GM12878 (cell line): ENCODE data around the gene ABCC3. TPM values are rescaled to one million over a fixed set of nuclear protein-coding genes. Genes with fewer than 3 reads are reported as not detected.

Experiments
- ATAC-seq: fragments of 200-7000 bp; cut with Tn5 transposase; 3 replicates; pipeline ENCODE4 v1.9.1; 2020; ENCODE audit warnings: mild to moderate bottlenecking, moderate library complexity
- BruUV-seq: library from RNA; stranded (reverse); fragments of 400-500 nt; replicated peaks from 2 replicates; lab custom pipeline; 2021; lab: Mats Ljungman, UMichigan
- CTCF ChIA-PET: fragments of 300-600 bp; sonication (Branson Sonifier 250); formaldehyde crosslinking; extraction: SDS; loops from one replicate; lab custom pipeline; 2021; ENCODE audit warnings: inconsistent platforms; lab: Yijun Ruan, JAX
- POLR2A ChIA-PET: fragments of 350-600 bp; formaldehyde crosslinking; extraction: SDS; loops from one replicate; lab custom pipeline; 2021; ENCODE audit warnings: inconsistent platforms; lab: Charles Lee
- RAD21 ChIA-PET: fragments of 300-600 bp; sonication (Branson Sonifier 250); formaldehyde crosslinking; loops from one replicate; lab custom pipeline; 2023; ENCODE audit warnings: antibody characterized with exemption; ENCODE audit not compliant: unreplicated experiment; lab: Charles Lee
- SMC1A ChIA-PET: fragments of 300-600 bp; sonication (Branson Sonifier 250); formaldehyde crosslinking; loops from one replicate; lab custom pipeline; 2023; ENCODE audit not compliant: unreplicated experiment, uncharacterized antibody; lab: Charles Lee
- DNase-seq: peaks from one replicate; pipeline ENCODE4 v3.0.0-alpha.2; 2011; ENCODE audit warnings: low read depth, low spot score
- FAIRE-seq: peaks from 3 replicates; lab custom pipeline; 2011; peaks lifted over from hg19 to GRCh38; lab: Jason Lieb, UNC
- H2AFZ ChIP-seq: 2 replicates; pipeline ENCODE4 v1.6.0; 2011; ENCODE audit warnings: low read depth, low read length, control low read depth; ENCODE audit not compliant: control insufficient read depth
- H3K27ac ChIP-seq: 2 replicates; pipeline ENCODE4 v1.5.1; 2011; ENCODE audit warnings: control low read depth; ENCODE audit not compliant: control insufficient read depth, insufficient read depth
- H3K27me3 ChIP-seq, 2 experiments: replicated peaks in 1 of 2; 2 replicates each; pipeline versions ENCODE4 v1.6.0 to v1.6.1; 2011; ENCODE audit warnings: low read length in 1 of 2; ENCODE audit not compliant: control insufficient read depth in 2 of 2, insufficient read depth in 2 of 2
- H3K36me3 ChIP-seq, 2 experiments: 2 replicates each; pipeline ENCODE4 v1.5.1; 2011; ENCODE audit warnings: low read length in 1 of 2; ENCODE audit not compliant: control insufficient read depth in 2 of 2, insufficient read depth in 2 of 2
- H3K4me1 ChIP-seq: 2 replicates; pipeline ENCODE4 v1.6.1; 2011; ENCODE audit warnings: mild to moderate bottlenecking, low read length, moderate library complexity, mixed read lengths; ENCODE audit not compliant: control insufficient read depth, insufficient read depth
- H3K4me2 ChIP-seq: 2 replicates; pipeline ENCODE4 v1.6.0; 2011; ENCODE audit warnings: control low read depth; ENCODE audit not compliant: control insufficient read depth, insufficient read depth
- H3K4me3 ChIP-seq: fragments of 200-600 bp; sonication (generic); 2 replicates; pipeline ENCODE4 v1.5.1; 2016
- H3K79me2 ChIP-seq: 2 replicates; pipeline ENCODE4 v1.6.0; 2011; ENCODE audit warnings: low read length; ENCODE audit not compliant: control insufficient read depth, insufficient read depth
- H3K9ac ChIP-seq: 2 replicates; pipeline ENCODE4 v1.8.0; 2011; ENCODE audit warnings: low read length, control low read depth, mixed read lengths; ENCODE audit not compliant: control insufficient read depth, insufficient read depth
- H3K9me3 ChIP-seq: replicated peaks from 3 replicates; pipeline ENCODE4 v1.5.1; 2011; ENCODE audit warnings: mild to moderate bottlenecking, low read length; ENCODE audit not compliant: control insufficient read depth, insufficient read depth
- H4K20me1 ChIP-seq: 2 replicates; pipeline ENCODE4 v1.6.0; 2011; ENCODE audit not compliant: control insufficient read depth, insufficient read depth
- BACH1 ChIP-seq: fragments of 450-650 bp; IDR thresholded peaks from 2 replicates; pipeline ENCODE4 v1.6.1; 2017; ENCODE audit warnings: mild to moderate bottlenecking, borderline replicate concordance
- BCL3 ChIP-seq: IDR thresholded peaks from 2 replicates; pipeline ENCODE4 v1.6.1; 2011; ENCODE audit warnings: borderline replicate concordance, low read depth, mild to moderate bottlenecking, moderate library complexity, low read length; ENCODE audit not compliant: insufficient read depth, poor library complexity, severe bottlenecking
- IKZF1 ChIP-seq: fragments of 450-650 bp; conservative IDR thresholded peaks from 2 replicates; pipeline ENCODE4 v1.6.1; 2017; ENCODE audit warnings: antibody characterized with exemption, mild to moderate bottlenecking
- MEF2B ChIP-seq: fragments of 450-650 bp; IDR thresholded peaks from 2 replicates; pipeline ENCODE4 v1.6.1; 2018; ENCODE audit warnings: mild to moderate bottlenecking, moderate library complexity; ENCODE audit not compliant: partially characterized antibody, poor library complexity, severe bottlenecking
- MYC ChIP-seq: IDR thresholded peaks from 2 replicates; pipeline ENCODE4 v1.6.1; 2011; ENCODE audit warnings: mild to moderate bottlenecking, low read length, moderate library complexity, inconsistent platforms; ENCODE audit not compliant: insufficient read depth, insufficient replicate concordance, insufficient read length, severe bottlenecking
- SIX5 ChIP-seq: IDR thresholded peaks from 2 replicates; pipeline ENCODE4 v1.6.1; 2011; ENCODE audit warnings: mild to moderate bottlenecking, low read depth, low read length, moderate library complexity; ENCODE audit not compliant: severe bottlenecking
- SMAD5 ChIP-seq: IDR thresholded peaks from 2 replicates; pipeline ENCODE4 v1.6.1; 2016; ENCODE audit warnings: antibody characterized with exemption, low read depth
- TCF12 ChIP-seq: IDR thresholded peaks from 2 replicates; pipeline ENCODE4 v1.6.1; 2011; ENCODE audit warnings: low read depth, mild to moderate bottlenecking, low read length
- WGBS: methylation state at CpG from one replicate; pipeline ENCODE4 v1.1.6; 2016; ENCODE audit warnings: low lambda C conversion rate; ENCODE audit not compliant: insufficient replicate concordance, insufficient coverage; ENCODE audit errors: missing lambda C conversion rate; 5-methylcytosine and 5-hydroxymethylcytosine counted together
- in situ Hi-C: fragments of 300-500 bp; cut with MboI; formaldehyde crosslinking; loops from 9 replicates; pipeline ENCODE4 v1.14.3; 2018; ENCODE audit warnings: mixed read lengths
- intact Hi-C: fragments of 100-400 bp; cut with micrococcal nuclease; formaldehyde crosslinking; loops from one replicate; pipeline ENCODE4 v1.14.2; 2022; ENCODE audit not compliant: unreplicated experiment
- polyA plus RNA-seq, 11 experiments: library from polyadenylated mRNA; depleted of rRNA in 4 of 11; unstranded in 6 of 11; stranded (reverse) in 5 of 11; fragments of >200 nt; fragmentation: Nextera tagmentation in 4 of 11; fragmentation: Illumina TruSeq in 1 of 11; extraction: Ambion mirVana in 4 of 11; extraction: Trizol in 1 of 11; gene quantifications; 1 replicate in 1 of 11; 2 replicates in 10 of 11; pipeline versions ENCODE4 v1.2.1 to v1.2.3, GENCODE V29; 2011 to 2016; ENCODE audit warnings: inconsistent platforms in 2 of 11, missing spikeins in 2 of 11, low read depth in 1 of 11
- total RNA-seq, 4 experiments: library from RNA; depleted of rRNA in 3 of 4; stranded (reverse); fragments of >200 nt in 3 of 4; fragmentation: Illumina TruSeq in 1 of 4; extraction: Trizol in 1 of 4; gene quantifications; 2 replicates each; pipeline versions ENCODE4 v1.2.1 to v1.2.3, GENCODE V29; 2013 to 2021

Gene ABCC3
- total and polyA plus RNA-seq, 10 of the 15 experiments (the other 5 are each of a cell fraction or from before 2014, with no cell fraction given), result 0.21 to 2.3 (median 0.71) TPM; not detected in 6

- POLR2A ChIA-PET, result no interaction called here
- BruUV-seq, result no TSS peak
Observed at GRCh38 chr17:50586421-50587247, 48.0 kb upstream of the ABCC3 start.

More at GRCh38 chr17:50586421-50587247, 48.0 kb upstream of the ABCC3 start:
- no peak for DNase-seq
- Histone ChIP-seq H3K27ac (no peak overlapping the region), H2AFZ (no peak overlapping the region), H4K20me1 (no peaks in the 10 kb centered on the region), H3K4me1 (no peaks in the 10 kb centered on the region), H3K4me2 (no peak overlapping the region), H3K4me3 (no peak overlapping the region), H3K9me3 (no peaks in the 10 kb centered on the region), H3K27me3 (peaks cover 2 to 4% of the 10 kb centered on the region in 2 experiments; a peak in 2 of 4 replicates), H3K36me3 (no peaks in the 10 kb centered on the region), H3K79me2 (no peaks in the 10 kb centered on the region), H3K9ac (no peak overlapping the region)
- TF ChIP-seq MEF2B (peak; percentile 38), MYC (no peak), IKZF1 (no peak), BACH1 (no peak), SMAD5 (no peak), BCL3 (no peak), SIX5 (no peak), TCF12 (no peak)
- intact Hi-C loops, result no loop called here
- CTCF ChIA-PET, result interaction anchor here (1.5 kb wide), 1 partner anchor 45 kb away, joined by 3 read pairs; no protein-coding TSS in a partner anchor
- 30% methylated on average over 9 of the region's 9 CpGs for WGBS
- RAD21 ChIA-PET, result no interaction called here
- in situ Hi-C loops, result no loop called here
- no peak; the same call in none of the 3 replicates for ATAC-seq
- SMC1A ChIA-PET, result no interaction called here
- FAIRE-seq, result no peak
